Testis (tissue), 3 donors: ENCODE data around the gene EHD2. TPM values are rescaled to one million over a fixed set of nuclear protein-coding genes. Genes with fewer than 3 reads are reported as not detected.

Source experiments
- DNase-seq: peaks from one replicate; pipeline ENCODE4 v3.0.0-alpha.2; 2019
- H3K27ac ChIP-seq, 2 donors: fragments of 200-600 bp; sonication (generic); one replicate each; pipeline ENCODE4 v1.5.1; 2019
- H3K27me3 ChIP-seq: fragments of 200-600 bp; sonication (generic); one replicate; pipeline ENCODE4 v1.5.1; 2019
- H3K36me3 ChIP-seq: fragments of 200-600 bp; sonication (generic); one replicate; pipeline ENCODE4 v1.5.1; 2017; ENCODE audit warnings: low read depth; ENCODE audit errors: missing control alignments
- H3K4me1 ChIP-seq: fragments of 200-600 bp; sonication (generic); one replicate; pipeline ENCODE4 v1.5.1; 2019
- H3K4me3 ChIP-seq, 2 donors: fragments of 200-600 bp; sonication (generic); one replicate each; pipeline ENCODE4 v1.5.1; 2017 to 2019
- H3K9me3 ChIP-seq: fragments of 200-600 bp; sonication (generic); one replicate; pipeline ENCODE4 v1.5.1; 2017
- CTCF ChIP-seq, 3 experiments: fragments of 450-650 bp in 2 of 3; fragments of 200-600 bp in 1 of 3; sonication (generic) in 1 of 3; IDR thresholded peaks; one replicate each; pipeline ENCODE4 v1.5.1; 2016 to 2019; ENCODE audit warnings: antibody characterized with exemption in 3 of 3, mild to moderate bottlenecking in 2 of 3, moderate library complexity in 1 of 3
- POLR2A ChIP-seq: fragments of 450-650 bp; IDR thresholded peaks from one replicate; pipeline ENCODE4 v1.6.1; 2017; ENCODE audit warnings: antibody characterized with exemption, mild to moderate bottlenecking, moderate library complexity
- WGBS, 2 donors: methylation state at CpG; one replicate each; pipeline ENCODE4 v1.1.5; 2018; 5-methylcytosine and 5-hydroxymethylcytosine counted together
- intact Hi-C: fragments of 100-400 bp; cut with DNase I; formaldehyde crosslinking; loops from one replicate; pipeline ENCODE4 v1.15.1; 2023; ENCODE audit warnings: low total_unique reads
- polyA plus RNA-seq: library from polyadenylated mRNA; stranded (reverse); fragments of 350-450 nt; fragmentation: Illumina TruSeq; extraction: RNeasy Lipid Tissue Mini Kit (QIAGEN cat#74804); gene quantifications from one replicate; pipeline ENCODE4 v1.2.3, GENCODE V29; 2014; ENCODE audit warnings: low read depth, low replicate concordance; ENCODE audit not compliant: insufficient read depth
- total RNA-seq, 2 donors: library from RNA; depleted of rRNA; stranded (reverse); fragments of >200 nt; gene quantifications; one replicate each; pipeline ENCODE4 v1.2.3, GENCODE V29; 2016

Gene EHD2
- total and polyA plus RNA-seq, 3 donors from 2014 or later, result 26.8 to 37.0 (median 33.9) TPM

GRCh38 chr19:47756627-47756929, 43.4 kb downstream of the EHD2 start:
- Histone ChIP-seq H3K36me3 (no peaks in the 10 kb centered on the region), H3K27me3 (no peaks in the 10 kb centered on the region), H3K27ac (no peak overlapping the region), H3K4me3 (no peak overlapping the region), H3K9me3 (no peaks in the 10 kb centered on the region), H3K4me1 (no peaks in the 10 kb centered on the region)
- DNase-seq, result no peak
- WGBS, 2 donors, result 93% methylated on average over 12 of the region's 12 CpGs; no CpG with 5 or more reads in 1 of the 2 donors
- TF ChIP-seq CTCF (IDR thresholded peaks at IDR 0.05) (no peak), POLR2A (no peak)
- intact Hi-C loops, result no loop called here

- Histone ChIP-seq H3K27ac (no peak overlapping the region), H3K36me3 (no peaks in the 10 kb centered on the region), H3K4me1 (no peaks in the 10 kb centered on the region), H3K27me3 (no peaks in the 10 kb centered on the region), H3K4me3 (no peak overlapping the region), H3K9me3 (no peaks in the 10 kb centered on the region)
- intact Hi-C loops, result no loop called here
- TF ChIP-seq POLR2A (no peak), CTCF (IDR thresholded peaks at IDR 0.05) (no peak)
- DNase-seq, result peak; percentile 54
- WGBS, 2 donors, result 74% methylated on average over 10 to 21 of the region's 22 CpGs
Observed at GRCh38 chr19:47756953-47757608, 43.9 kb downstream of the EHD2 start.

- intact Hi-C loops, result no loop called here
- Histone ChIP-seq H3K27me3 (no peaks in the 10 kb centered on the region), H3K27ac (no peak overlapping the region)
Observed at GRCh38 chr19:47757617-47758442, 44.6 kb downstream of the EHD2 start.

GRCh38 chr19:47758443-47758804, 45.2 kb downstream of the EHD2 start:
- DNase-seq, result no peak
- 62 to 70% methylated on average over 5 of the region's 5 CpGs for WGBS, 2 donors
- Histone ChIP-seq H3K27me3 (no peaks in the 10 kb centered on the region), H3K4me3 (no peak overlapping the region), H3K36me3 (no peaks in the 10 kb centered on the region), H3K9me3 (no peaks in the 10 kb centered on the region), H3K4me1 (no peaks in the 10 kb centered on the region), H3K27ac (no peak overlapping the region)
- intact Hi-C loops, result no loop called here
- no peak for TF ChIP-seq POLR2A
- TF ChIP-seq CTCF (IDR thresholded peaks at IDR 0.05), result no peak

More at GRCh38 chr19:47757617-47758442, 44.6 kb downstream of the EHD2 start:
- no peaks in the 10 kb centered on the region for H3K4me1 ChIP-seq
- no peaks in the 10 kb centered on the region for H3K9me3 ChIP-seq
- H3K36me3 ChIP-seq, result no peaks in the 10 kb centered on the region
- DNase-seq, result no peak
- H3K4me3 ChIP-seq, result no peak overlapping the region
- TF ChIP-seq CTCF (IDR thresholded peaks at IDR 0.05), result no peak
- TF ChIP-seq POLR2A, result no peak
- WGBS, 2 donors, result 80 to 84% methylated on average over 14 of the region's 14 CpGs
